Sciatic nerve (tissue), 2 donors: ENCODE measurements around the gene C9orf43. TPM values are rescaled to one million over a fixed set of nuclear protein-coding genes. Genes with fewer than 3 reads are reported as not detected.

ENCODE experiments used
- ATAC-seq: fragments of 200-7000 bp; cut with Tn5 transposase; one replicate; pipeline ENCODE4 v1.9.1; 2020; ENCODE audit warnings: mild to moderate bottlenecking, moderate library complexity
- DNase-seq: peaks from one replicate; pipeline ENCODE4 v3.0.0-alpha.2; 2020; ENCODE audit warnings: low spot score
- intact Hi-C: fragments of 100-400 bp; cut with DNase I; formaldehyde crosslinking; loops from one replicate; pipeline ENCODE4 v1.14.2; 2022
- total RNA-seq: library from RNA; stranded (reverse); fragmentation: NEBNext Ultra II Directional; extraction: Animal tissue kit (Norgen Biotek cat#: 25700); gene quantifications from one replicate; pipeline ENCODE4 v1.2.1, GENCODE V29; 2021
- donor health status: DM: no; HTN: no; CAD: no.
- donor health status: DM: no; HTN: no; CAD: no.

Gene C9orf43
- total RNA-seq, 1 donor from 2014 or later = 0.45 TPM

DNA sequence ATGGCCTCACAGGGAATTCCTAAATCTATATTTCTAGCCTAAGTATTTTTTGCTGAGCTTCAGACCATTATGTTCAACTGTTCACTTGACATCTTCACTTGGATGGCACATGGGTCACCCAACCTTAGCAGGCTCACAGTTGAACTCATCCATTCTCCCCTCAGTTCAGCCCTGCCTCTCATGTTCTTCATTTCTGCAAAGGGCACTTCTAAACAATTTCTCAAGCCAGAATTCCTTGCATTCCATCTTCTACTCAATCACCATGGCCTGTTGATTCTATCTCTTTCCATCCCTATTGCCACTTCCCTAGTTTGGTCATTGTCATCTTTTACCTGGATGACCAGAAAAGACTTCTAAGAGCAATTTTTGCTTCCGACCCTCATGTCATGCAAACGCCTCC lies 45.7 kb downstream of the C9orf43 start:
- intact Hi-C loops = no loop called here
- DNase-seq = no peak

DNA sequence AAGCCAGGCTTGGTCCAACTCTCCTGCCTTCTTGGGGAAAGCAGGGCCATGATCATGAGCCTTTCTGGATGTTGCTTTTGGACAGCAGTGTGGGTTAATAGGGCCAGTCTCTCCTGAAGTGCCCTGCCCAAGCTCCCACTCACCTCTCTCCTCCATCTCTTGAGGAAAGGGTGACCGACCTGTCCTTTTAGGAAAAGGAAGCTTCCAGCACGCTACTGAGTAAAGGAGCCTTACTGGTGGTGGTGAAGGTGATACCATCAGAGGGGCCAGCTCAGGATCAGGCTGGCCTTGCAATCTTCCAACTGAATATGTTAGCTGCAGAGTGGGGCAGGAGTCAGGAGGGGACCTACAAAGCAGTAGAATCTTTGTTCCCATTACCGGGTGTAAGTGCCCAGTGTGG lies 50.7 kb downstream of the C9orf43 start:
- intact Hi-C loops = no loop called here
- ATAC-seq (no peak), DNase-seq (no peak)

More for the DNA sequence above, 45.7 kb downstream of the C9orf43 start:
- peak; percentile 9 for ATAC-seq

DNA sequence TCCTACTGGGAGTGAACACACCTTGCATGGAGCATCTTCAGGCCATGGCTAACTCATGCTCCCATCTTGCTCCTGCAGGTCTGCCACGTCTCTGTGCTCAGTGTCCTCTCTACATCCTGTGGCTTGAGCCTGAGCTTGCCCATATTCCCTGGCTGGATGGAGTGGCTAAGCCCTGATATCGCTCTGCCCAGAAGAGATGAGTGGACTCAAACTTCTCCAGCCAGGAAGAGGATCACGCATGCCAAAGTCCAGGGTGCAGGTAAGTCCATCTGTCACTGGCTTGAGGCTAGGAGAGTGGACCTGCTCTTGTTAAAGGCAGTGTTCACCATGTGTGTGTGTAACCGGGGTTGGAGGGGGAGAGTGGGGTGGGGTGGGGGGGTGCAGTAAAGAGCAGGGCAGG lies 51.4 kb downstream of the C9orf43 start:
- DNase-seq = no peak
- intact Hi-C loops = no loop called here
- no peak for ATAC-seq

DNA sequence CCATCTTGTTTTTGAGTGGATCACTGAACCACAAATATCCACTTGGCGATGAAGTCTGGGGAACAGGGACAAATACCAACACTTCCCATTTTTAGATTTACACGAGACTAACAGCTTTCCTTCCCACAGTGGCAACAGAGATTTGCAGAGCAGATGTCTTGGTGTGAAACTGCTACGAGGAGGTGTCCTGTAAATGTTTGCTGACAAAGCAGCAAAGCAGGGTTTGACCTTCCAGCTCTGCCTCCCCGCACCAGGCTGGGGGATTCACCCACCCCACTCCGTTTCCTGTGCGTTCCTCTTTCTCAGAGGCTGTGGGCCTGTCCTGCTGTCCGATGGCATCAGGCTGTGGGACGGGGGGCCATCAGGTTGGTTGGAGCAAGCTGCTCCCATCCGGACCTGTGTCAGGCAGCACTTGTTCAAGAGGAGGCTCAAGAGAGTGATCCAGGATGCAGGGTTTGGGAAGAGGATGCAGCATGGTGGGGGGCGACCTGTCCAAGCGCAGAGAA lies 52.3 kb downstream of the C9orf43 start:
- no peak for ATAC-seq
- DNase-seq = no peak
- intact Hi-C loops = no loop called here

GRCh38 chr9:113463418-113464285 lies 53.1 kb downstream of the C9orf43 start, which contains the start of gene RGS3:
RGS3 (plus strand) TSS chr9:113463727; CDS start chr9:113463803, 76 bp downstream.
- ATAC-seq (peak; percentile 58), DNase-seq (no peak)
- intact Hi-C loops = no loop called here

- intact Hi-C loops = no loop called here
- no peak for DNase-seq
These were observed 53.7 kb downstream of the C9orf43 start for GRCh38 chr9:113464286-113464660.

DNA sequence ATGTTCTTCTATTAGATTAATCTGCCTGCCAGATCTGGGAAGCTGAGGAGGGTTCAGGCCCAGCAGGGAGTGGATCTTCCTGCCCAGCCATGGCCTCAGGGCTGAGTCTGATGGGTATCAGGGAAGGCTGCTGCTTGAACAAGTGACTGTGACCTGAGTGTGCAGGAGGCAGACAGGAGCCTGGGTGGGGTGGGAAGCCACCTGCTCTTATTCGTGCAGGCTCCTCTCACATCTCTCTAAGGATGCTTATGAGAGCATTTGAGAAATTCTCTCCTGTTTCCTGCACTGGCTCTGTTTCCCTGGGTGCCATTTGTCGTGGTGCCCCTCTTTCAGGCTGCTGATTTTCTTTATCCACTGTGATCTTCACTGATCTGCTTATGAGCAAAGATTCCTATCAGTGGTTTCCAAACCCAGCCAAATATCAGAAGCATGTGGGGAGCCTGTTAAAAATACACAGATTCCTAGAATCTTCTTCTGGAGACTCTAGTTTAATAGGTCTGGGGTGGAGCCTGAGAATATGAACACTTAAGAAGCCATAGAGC lies 55.1 kb downstream of the C9orf43 start:
- ATAC-seq = no peak

More at GRCh38 chr9:113464286-113464660, 53.7 kb downstream of the C9orf43 start:
- ATAC-seq = no peak

DNA sequence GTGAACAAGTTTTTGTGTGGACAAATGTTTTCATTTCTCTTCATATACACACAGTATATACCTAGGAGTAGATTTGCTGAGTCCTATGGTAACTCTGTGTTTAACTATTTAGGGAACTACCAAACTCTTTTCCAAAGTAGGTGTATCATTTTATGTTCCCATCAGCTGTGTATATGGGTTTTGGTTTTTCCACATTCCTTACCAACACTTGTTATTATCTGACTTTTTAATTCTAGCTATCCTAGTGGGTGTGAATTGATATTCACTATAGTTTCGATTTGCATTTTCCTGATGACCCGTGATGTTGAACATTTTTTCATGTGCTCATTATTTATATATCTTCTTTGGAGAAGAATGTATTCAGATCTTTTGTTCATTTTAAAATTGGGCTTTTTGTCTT lies 56.6 kb downstream of the C9orf43 start:
- ATAC-seq (no peak), DNase-seq (no peak)
- intact Hi-C loops = no loop called here

More for the DNA sequence above, 55.1 kb downstream of the C9orf43 start:
- DNase-seq = no peak
- intact Hi-C loops = no loop called here

DNA sequence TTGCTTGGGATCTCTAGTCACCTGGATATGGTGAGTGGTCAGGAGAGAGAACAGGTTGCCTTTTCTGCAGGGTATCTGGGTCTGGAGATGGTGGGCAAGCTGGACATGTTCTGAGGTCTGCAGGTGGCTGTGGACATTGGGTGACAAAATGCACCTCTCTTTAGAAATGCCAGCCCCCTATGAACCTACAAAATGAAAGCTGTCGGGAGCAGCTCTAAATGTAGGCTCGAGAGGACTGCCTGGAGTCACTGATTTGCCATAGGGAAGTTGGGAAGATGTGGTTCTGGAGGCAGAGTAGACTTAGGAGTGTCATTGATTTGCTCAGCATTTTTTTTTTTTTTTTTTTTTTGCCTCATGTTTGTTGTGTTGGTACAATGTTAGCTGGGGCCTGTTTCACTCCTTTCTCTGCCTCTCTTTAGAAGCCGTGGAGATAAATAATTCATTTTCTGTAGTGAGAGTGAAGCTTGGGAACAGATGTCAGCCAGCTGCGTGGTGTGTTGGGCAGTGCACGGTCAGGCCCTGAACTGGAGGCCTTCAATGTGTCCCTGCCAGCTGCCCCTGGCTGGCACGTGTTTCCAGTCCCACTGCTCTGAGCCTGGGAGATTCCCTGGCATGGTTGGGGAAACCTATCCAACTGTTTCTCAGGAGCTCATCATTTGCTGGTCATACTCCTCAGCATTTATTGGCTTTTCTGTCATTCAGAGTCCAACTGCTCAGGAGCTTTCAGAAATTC lies 58.3 kb downstream of the C9orf43 start:
- intact Hi-C loops = no loop called here
- DNase-seq = no peak
- ATAC-seq = no peak

- DNase-seq = no peak
- ATAC-seq = no peak
- intact Hi-C loops = no loop called here
These were observed 60.6 kb downstream of the C9orf43 start for GRCh38 chr9:113471143-113471542.

GRCh38 chr9:113471566-113471965 lies 61.0 kb downstream of the C9orf43 start:
- intact Hi-C loops = no loop called here
- no peak for ATAC-seq
- DNase-seq = no peak

DNA sequence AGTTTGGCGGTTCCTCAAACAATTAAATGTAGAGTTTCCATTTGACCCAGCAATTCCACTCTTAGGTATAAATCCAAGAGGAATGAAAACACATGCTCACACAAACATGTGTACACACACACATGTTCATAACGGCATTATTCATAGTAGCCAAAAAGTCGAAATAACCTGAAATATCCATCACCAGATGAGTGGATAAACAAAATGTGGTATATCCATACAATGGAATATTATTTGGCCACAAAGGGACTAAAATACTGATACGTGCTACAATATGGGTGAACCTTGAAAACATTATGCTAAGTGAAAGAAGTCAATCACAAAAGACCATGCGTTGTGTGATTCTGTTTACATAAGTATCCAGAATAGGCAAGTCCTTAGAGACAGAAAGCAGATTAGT lies 61.7 kb downstream of the C9orf43 start:
- intact Hi-C loops = no loop called here
- no peak for DNase-seq
- no peak for ATAC-seq

GRCh38 chr9:113474360-113475028 lies 63.9 kb downstream of the C9orf43 start:
- DNase-seq (peak; percentile 36), ATAC-seq (no peak)
- intact Hi-C loops = no loop called here

DNA sequence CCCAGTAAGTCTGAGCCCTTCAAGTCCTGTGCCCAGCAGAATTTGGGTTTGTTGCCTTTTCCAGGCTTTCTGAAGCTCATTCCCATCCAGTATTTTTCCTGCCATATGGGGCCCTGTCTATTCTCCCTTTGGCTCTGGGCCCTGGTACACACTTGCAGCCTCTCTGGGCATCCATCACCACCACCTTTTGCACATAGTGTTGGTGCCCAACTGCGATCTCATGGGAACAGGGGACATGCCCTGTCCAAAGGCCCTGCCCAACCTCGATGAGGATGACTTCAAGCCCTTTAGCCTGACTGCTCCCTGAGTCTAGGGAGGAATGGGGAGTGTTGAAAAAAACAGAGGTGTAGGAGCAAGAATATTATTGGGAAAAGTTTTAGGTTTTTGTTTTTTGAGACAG lies 64.5 kb downstream of the C9orf43 start:
- DNase-seq = peak; percentile 19
- ATAC-seq = no peak
- intact Hi-C loops = no loop called here

DNA sequence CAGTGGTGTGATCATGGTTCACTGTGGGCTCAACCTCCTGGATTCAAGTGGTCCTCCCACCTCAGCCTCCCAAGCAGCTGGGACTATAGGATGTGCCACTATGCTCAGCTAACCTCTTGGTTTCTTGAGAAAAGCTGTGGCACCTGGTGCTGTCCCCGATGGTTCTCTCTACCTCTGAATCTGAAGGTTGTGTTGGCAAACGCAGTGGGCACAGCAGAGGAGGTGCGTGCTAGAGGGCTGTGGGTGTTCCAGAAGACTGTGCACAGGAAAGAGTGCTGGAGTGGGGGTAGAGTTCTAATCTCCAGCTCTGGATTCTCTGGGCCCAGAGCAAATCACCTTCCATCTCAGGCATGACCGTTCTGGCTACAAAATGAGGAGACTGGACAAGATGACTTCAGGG lies 65.4 kb downstream of the C9orf43 start:
- intact Hi-C loops = no loop called here
- DNase-seq (peak; percentile 35), ATAC-seq (no peak)

GRCh38 chr9:113476511-113476916 lies 66.0 kb downstream of the C9orf43 start:
- ATAC-seq (no peak), DNase-seq (peak; percentile 28)
- intact Hi-C loops = no loop called here

DNA sequence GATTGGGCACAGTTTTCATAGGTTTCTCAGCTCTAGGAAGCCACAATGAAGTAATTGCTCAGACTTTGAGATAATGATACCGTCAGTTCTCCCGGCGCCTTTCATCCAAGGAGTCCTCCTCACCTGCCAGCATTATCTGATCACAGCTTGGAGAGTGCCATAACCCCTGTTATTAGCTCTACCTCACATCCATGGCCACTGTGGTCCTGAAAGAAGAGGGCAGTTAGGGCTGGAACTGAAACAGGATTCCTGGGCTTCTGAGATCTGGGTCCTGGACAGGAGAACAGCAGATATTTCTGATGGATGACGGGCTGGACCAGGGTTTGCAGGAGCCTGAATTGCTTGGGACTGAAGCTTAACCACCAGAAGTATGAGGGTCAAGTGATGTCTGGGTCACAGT lies 66.5 kb downstream of the C9orf43 start:
- intact Hi-C loops = no loop called here
- no peak for DNase-seq
- ATAC-seq = no peak

DNA sequence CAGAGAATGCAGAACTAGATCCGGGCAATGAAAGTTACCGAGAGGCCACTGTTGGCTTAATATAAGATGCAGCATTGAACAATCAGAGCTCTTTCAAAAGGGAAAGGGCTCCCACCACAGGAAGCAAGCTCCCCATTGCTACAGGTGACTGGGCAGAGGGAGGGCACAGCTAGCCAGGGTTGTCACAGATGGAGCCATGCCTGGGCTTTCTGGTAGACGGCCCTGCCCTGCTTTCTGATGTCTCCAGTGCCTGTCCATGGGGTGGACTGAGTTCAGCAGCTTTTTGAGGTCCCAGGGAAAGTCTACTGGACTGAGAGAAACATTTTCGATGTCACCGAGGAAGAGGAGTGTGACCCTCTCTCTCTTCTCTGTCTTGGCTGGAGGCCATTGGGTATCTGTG lies 67.1 kb downstream of the C9orf43 start:
- peak; percentile 30 for DNase-seq
- ATAC-seq = no peak
- intact Hi-C loops = no loop called here

DNA sequence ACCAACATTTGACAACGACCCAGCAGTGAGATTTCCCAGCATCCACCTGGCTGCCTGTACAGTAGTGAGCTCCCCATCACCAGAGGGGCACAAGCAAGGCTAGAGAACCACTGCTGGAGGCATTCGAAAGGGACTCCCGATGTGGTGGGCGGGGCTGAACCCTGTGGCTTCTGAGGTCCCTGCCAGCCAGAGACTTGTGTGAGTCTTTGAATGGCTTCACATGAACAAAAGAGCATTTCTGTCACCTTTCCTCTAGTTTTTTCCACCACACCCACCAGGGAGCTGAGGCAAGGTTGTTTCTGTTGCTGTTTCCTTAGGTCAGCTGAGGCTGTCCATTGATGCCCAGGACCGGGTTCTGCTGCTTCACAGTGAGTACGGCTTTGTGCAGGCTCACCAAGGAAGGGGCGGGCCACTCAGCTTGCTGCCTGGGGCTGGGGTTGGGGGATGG lies 68.7 kb downstream of the C9orf43 start:
- DNase-seq = peak; percentile 49
- intact Hi-C loops = no loop called here
- no peak for ATAC-seq
